Measurements from ENCODE around the gene EDIL3. TPM values are rescaled to one million over a fixed set of nuclear protein-coding genes. Genes with fewer than 3 reads are reported as not detected.
"Not testable (repeated sequence)": the region's sequence is repeated elsewhere in the genome, so short reads cannot be mapped to it uniquely, and the experiment has no call there.

Gene EDIL3
- total and polyA plus RNA-seq, 7 donors = 3.5 to 57.3 (median 37.1) TPM

GRCh38 chr5:84343171-84343570, 41.5 kb downstream of the EDIL3 start:
- no peak overlapping the region for H3K4me3 ChIP-seq
- H3K4me1 ChIP-seq = no peaks in the 10 kb centered on the region
- intact Hi-C loops (cut with DNase I) = no loop called here
- H3K9me3 ChIP-seq = no peaks in the 10 kb centered on the region
- TF ChIP-seq CTCF (IDR thresholded peaks at IDR 0.05) = no peak
- no peak for TF ChIP-seq POLR2A (IDR thresholded peaks at IDR 0.05)
- TF ChIP-seq EP300 (IDR thresholded peaks at IDR 0.05) = no peak
- TF ChIP-seq POLR2AphosphoS5 (IDR thresholded peaks at IDR 0.05) = no peak
- no peaks in the 10 kb centered on the region for H3K36me3 ChIP-seq
- no peak for DNase-seq
- H3K27me3 ChIP-seq = no peaks in the 10 kb centered on the region
- no peak overlapping the region for H3K27ac ChIP-seq

- H3K4me1 ChIP-seq = no peaks in the 10 kb centered on the region
- DNase-seq = no peak
- no peaks in the 10 kb centered on the region for H3K27me3 ChIP-seq
- TF ChIP-seq POLR2AphosphoS5 (IDR thresholded peaks at IDR 0.05) (no peak), EP300 (IDR thresholded peaks at IDR 0.05) (no peak), CTCF (IDR thresholded peaks at IDR 0.05) (no peak), POLR2A (IDR thresholded peaks at IDR 0.05) (no peak)
- WGBS, 2 donors = 75 to 97% methylated on average over 5 of the region's 5 CpGs
- intact Hi-C loops (cut with DNase I) = no loop called here
- no peak overlapping the region for H3K4me3 ChIP-seq
- H3K36me3 ChIP-seq = no peaks in the 10 kb centered on the region
- H3K9me3 ChIP-seq = no peaks in the 10 kb centered on the region
- H3K27ac ChIP-seq = no peak overlapping the region
Observed at GRCh38 chr5:84332106-84332505, 52.6 kb downstream of the EDIL3 start.

GRCh38 chr5:84327591-84327990, 57.1 kb downstream of the EDIL3 start:
- no peaks in the 10 kb centered on the region for H3K36me3 ChIP-seq
- intact Hi-C loops (cut with DNase I) = no loop called here
- no peak overlapping the region for H3K4me3 ChIP-seq
- no peak for TF ChIP-seq EP300 (IDR thresholded peaks at IDR 0.05)
- TF ChIP-seq POLR2AphosphoS5 (IDR thresholded peaks at IDR 0.05) = no peak
- TF ChIP-seq POLR2A (IDR thresholded peaks at IDR 0.05) = no peak
- TF ChIP-seq CTCF (IDR thresholded peaks at IDR 0.05) = no peak
- H3K27ac ChIP-seq = no peak overlapping the region
- H3K4me1 ChIP-seq = no peaks in the 10 kb centered on the region
- H3K27me3 ChIP-seq = no peaks in the 10 kb centered on the region
- 78 to 92% methylated on average over 3 of the region's 3 CpGs for WGBS, 2 donors
- peaks cover 0 to 3% (median 0%) of the 10 kb centered on the region in 4 donors for H3K9me3 ChIP-seq
- DNase-seq = no peak

GRCh38 chr5:84322646-84323045, 62.0 kb downstream of the EDIL3 start:
- intact Hi-C loops (cut with DNase I) = no loop called here
- TF ChIP-seq POLR2AphosphoS5 (IDR thresholded peaks at IDR 0.05) (no peak), EP300 (IDR thresholded peaks at IDR 0.05) (no peak), POLR2A (IDR thresholded peaks at IDR 0.05) (no peak), CTCF (IDR thresholded peaks at IDR 0.05) (no peak)
- no peak for DNase-seq
- Histone ChIP-seq H3K9me3 (peaks cover 0 to 5% (median 0%) of the 10 kb centered on the region in 4 donors), H3K4me1 (no peaks in the 10 kb centered on the region), H3K4me3 (no peak overlapping the region), H3K27me3 (no peaks in the 10 kb centered on the region), H3K27ac (no peak overlapping the region), H3K36me3 (no peaks in the 10 kb centered on the region)
- WGBS, 2 donors = 92 to 94% methylated on average over 3 of the region's 3 CpGs

GRCh38 chr5:84317826-84318225, 66.9 kb downstream of the EDIL3 start:
- H3K4me3 ChIP-seq; DNase-seq; intact Hi-C loops (cut with DNase I); H3K9me3 ChIP-seq; H3K27ac ChIP-seq; H3K36me3 ChIP-seq; H3K27me3 ChIP-seq; H3K4me1 ChIP-seq: not testable (repeated sequence)
- 89 to 90% methylated on average over 1 of the region's 1 CpG for WGBS, 2 donors

- H3K27me3 ChIP-seq; DNase-seq; H3K36me3 ChIP-seq; H3K27ac ChIP-seq; intact Hi-C loops (cut with DNase I); H3K4me3 ChIP-seq; H3K9me3 ChIP-seq; H3K4me1 ChIP-seq: not testable (repeated sequence)
- 96 to 97% methylated on average over 30 of the region's 30 CpGs for WGBS, 2 donors
Observed at GRCh38 chr5:84312280-84312679, 72.4 kb downstream of the EDIL3 start.

GRCh38 chr5:84309850-84310249, 74.8 kb downstream of the EDIL3 start:
- H3K27me3 ChIP-seq; H3K4me1 ChIP-seq; H3K36me3 ChIP-seq; intact Hi-C loops (cut with DNase I); H3K27ac ChIP-seq; DNase-seq; H3K9me3 ChIP-seq; H3K4me3 ChIP-seq: not testable (repeated sequence)

All from sigmoid colon (tissue), 7 donors.